Stimulated activated CD4-positive, alpha-beta T cell treated with anti-CD3 and anti-CD28 coated beads, Interleukin-4, amount 100 ng/mL, for 1 hour (primary cell): Measurements from ENCODE around the gene IST1.
A peak's percentile ranks its signal among the peaks of the same experiment; 100 is the strongest.
"Not testable (repeated sequence)": the region's sequence is repeated elsewhere in the genome, so short reads cannot be mapped to it uniquely, and the experiment has no call there.

Source experiments
- DNase-seq: peaks from one replicate; pipeline ENCODE4 v3.0.0-alpha.2; 2020

Gene IST1

DNA sequence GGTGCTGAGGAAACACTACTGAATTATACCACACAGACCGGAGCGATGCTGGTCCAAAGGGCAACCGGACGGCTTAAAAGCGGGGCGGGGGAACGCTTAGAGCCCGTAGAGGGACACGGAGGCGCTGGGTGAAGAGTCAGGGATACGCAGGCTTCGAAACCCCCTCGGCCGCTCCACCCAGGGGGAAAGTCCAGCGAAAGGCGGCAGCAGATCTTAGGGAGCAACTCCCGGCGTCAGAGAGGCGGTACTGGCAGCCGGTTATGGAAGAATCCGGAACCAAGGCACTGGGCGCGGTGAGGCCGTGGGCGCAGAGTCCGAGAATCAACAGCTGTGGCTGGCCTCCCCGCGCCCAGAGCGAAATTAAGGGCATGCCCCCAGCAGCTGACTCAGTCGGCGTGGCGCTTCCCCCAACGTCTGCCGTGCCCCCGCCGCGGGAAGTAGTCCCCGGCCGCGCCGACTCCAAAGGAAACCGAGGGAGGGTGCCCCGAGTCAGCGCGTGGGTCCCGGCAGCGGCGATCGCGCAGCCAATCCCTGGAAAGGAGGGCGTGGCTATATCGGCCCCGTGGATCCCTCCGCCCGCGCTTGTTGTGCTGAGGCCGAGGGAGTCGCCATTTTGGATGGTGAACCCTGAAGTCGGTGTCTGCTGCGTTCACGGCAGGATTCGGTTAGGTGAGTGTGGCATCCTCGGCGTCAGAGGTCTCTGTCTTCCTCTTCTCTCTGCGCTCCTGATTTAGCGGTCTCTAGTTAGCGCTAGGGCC lies at the start of gene IST1:
Gene IST1 (plus strand): TSS at position 611 of the 758 bp plus-strand sequence. CDS start 20,110 bp downstream, outside the sequence.
- DNase-seq, result peak; percentile 97

DNA sequence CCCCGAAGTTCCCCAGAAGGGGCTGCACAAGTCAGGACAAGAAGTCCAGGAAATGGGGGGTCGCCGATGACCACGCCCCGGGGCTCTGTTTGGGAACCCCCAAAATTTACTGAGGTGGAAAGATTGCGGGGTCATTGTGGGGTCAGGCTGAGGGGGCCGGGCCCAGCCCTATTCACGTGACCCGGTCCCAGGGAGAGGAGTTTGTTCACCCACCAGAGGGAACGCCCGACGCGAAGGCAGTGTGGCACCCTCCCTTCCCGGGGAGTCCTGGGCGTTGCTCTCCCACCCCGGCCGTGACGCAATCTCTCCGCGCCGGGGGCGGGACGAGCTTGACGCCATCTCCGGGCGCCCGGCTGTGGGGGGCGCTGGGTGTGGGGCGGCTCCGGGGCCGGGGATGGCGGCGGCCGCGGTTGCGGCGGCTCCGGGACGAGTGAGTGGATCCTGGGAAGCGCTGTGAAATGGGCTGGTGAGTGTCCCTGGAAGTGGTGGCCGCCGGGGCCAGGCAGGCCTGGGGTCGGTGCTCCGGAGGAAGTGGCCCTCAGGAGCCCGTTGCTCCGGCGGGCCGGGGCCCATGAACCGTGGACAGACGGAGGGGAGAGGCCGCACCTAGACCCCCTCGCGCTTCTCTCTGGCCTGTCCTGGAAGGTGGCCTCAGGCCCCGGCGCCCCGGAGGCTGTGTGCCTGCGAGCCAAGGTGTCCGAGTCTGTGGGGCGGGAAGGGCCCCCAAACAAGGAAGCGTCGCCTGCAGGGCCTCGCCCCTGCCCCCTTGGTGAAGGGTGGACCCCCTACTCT lies 49.5 kb upstream of the IST1 start, which contains the start of gene ATXN1L:
Gene ATXN1L (plus strand): TSS at position 338 of the 792 bp plus-strand sequence. CDS start 3,765 bp downstream, outside the sequence.
- peak; percentile 92 for DNase-seq

DNA sequence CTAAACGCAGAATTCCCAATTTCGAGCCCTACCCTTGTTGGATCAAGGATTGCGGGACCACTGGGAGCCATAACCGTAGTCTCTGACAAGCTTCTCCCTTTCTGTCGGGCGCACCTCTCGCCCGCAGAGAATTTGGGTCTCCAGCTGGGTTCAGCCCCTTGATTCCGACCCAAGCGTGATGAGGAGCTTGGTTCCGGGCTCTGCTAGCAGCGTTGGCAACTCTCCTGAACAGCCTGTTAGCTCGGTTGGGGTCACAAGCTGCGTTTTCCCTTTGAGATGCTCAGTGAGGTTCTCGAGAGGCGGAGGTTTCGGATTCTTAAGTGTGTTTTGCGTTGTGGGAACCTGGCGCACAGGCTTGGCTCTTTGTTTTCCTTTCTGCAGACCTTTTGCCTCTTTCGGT lies 48.9 kb upstream of the IST1 start:
- no peak for DNase-seq

DNA sequence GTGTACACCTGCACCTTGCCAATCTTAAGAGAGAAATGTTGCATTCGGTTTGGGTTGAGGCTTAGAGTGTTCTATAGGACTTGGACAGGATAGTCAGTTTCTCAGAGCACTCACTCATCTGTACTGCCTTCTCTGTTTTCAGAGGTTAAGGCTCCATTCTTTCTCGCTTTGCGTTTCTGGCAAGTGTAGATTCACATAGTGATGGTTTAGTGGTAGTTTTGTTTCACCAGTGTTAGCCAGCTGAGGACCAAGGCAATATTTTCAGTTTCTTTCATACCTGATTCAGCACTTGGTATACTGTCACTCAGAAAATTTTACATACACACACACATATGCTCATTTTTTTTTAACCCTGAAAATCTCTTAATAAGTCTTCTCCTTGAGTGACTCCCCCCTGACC lies 48.2 kb upstream of the IST1 start:
- DNase-seq, result no peak

DNA sequence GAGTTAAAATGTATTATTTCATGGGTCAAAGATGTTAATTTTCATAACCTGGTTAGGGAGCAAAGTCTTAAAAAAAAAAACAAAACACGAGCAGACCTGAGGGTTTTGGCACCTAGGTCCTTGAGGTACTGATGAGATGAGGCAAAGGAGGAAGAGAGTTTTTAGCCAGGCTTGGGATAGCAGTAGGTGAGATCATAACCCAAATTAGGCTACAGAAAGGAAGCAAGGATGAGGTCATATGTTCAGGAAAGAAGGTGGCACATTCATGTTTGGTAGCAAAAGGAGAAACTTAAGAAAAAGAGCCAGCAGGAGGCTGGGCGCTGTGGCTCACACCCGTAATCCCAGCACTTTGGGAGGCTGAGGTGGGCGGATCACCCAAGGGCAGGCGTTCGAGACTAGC lies 46.7 kb upstream of the IST1 start:
- DNase-seq, result no peak

DNA sequence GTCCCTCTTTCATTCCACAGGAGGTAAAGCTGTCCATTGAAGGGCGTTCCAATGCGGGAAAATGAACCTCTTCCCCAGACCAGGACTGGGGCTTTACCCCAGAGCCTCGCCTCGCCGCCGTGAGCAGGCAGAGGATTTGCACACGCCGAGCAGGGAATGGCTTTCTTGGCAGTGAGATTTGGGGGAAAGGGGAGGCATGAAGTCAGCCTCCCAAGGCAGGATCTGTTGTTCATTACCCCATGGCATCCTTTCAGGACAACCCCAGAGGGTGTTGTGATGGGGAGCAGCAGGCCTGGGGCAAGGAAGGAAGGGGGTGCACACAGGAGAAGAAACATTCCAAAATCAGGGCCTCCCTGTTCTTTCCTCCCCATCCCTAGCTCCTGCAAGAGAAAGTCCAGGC lies 43.6 kb upstream of the IST1 start:
- no peak for DNase-seq

DNA sequence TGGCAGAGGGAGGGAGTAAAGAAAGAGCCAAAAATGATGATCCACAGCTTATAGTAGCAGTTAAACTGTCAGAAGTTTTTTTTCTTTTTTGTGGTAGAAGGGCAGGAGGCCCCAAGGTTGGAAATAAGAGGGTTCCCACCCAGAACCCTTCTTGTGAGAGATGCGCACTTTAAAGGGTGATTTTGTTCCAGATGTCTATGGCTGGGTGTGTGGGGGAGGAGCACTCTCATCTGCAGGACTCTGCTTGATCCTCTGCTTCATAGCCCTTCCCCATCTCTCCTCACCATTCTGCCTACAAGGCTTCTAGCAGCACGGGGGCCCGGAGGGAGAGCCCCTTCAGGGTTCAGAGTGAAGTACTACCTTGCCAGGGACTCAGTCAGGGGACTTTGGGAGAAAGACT lies 43.2 kb upstream of the IST1 start:
- no peak for DNase-seq

DNA sequence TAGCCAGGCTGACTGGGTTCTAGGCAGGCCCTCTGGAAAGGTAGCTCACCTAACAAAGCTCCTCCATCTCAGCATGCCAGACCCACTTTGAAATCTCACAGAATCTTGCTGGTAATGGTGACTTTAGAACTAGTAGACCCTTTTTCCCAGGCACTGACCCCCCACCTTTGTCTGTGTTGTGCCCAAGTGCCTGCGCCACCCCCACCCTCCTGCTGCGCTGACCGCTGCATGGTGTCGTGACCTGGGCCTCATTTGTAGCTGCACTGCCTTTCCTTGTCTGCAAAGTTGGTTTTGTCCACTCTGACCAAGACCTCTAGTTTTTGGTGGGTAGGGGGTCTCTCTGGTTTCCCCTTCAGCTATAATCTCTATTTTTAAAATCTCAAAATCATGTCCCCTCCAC lies 42.8 kb upstream of the IST1 start:
- DNase-seq, result no peak

DNA sequence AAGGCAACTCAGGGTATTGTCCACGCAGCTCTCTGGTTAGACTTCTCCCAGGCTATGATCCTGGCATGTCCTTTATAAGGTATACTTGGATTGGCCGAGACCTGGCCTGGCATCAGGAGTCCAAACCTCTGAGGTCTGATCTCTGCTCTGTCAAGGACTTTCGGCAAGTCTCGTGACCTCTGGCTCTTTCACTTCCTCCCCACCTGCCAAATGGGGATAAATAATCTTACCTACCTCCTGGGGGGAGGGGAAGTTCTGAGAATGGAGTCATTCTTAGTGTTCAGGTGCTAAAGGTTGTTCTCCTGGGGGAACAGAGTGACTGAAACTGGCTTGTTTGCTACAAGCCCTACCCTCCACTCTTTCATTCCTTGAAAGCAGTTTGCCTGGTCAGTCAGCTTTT lies 41.9 kb upstream of the IST1 start:
- DNase-seq, result no peak

DNA sequence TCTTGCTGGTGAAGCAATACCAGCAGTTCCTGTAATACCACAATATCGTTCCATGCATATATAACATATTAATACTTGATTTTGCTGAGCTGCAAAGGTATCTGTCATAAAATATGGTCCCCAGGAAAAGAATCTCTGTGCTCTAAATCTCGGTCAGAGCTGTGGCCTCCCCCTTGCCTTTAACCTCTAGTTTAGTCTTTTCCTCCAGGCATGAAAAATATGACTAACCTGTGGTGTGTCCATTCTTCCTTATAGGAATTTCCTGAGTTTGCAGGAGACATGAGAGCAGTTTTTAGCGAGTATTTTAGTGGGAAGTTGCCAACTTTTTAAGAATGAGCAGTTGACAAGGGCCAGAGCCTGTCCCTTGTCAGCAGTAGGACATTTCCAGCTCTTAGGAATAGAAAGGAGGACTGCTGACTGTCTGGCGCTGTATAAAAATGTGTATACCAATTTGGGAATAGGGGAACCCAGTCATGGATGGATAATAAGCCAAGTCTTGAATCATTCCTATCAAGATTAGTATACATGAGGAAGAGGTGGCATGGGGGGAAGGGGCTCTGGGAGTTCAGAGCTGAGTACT lies 40.9 kb upstream of the IST1 start:
- DNase-seq, result no peak

DNA sequence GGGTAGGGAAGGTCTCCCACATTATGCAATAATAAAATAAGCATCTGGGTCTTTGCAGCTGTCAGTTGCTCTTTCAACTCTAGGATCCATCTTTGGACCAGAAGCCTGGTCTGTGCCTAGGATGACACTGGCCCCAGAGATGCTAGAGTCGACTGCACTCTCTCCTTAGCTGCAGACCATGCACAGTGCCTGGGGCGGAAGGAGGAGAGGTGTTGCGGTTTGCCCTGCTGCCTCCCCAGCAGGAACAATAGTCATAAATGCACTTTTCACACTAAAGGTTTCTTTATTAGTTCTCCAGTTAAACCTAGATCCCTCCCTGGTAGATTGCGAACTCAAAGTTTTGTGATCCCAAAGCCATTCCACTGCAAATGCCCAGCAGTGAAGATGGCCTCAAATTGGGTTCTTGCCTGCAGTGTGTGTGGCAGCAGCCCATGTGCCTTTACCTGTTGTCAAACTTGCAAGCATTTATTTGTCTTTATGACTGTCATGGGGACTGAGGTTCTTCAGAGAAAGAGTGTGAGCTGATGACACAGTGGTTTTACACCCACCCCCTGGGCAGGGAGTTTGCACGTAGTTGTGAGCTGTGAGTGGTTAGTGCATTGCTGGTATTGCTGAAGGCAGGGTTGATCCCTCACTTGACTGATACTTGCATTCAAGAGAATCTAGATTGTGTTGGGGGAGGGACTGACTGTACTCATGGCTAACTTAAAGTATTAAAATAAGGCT lies 39.2 kb upstream of the IST1 start:
- no peak for DNase-seq

DNA sequence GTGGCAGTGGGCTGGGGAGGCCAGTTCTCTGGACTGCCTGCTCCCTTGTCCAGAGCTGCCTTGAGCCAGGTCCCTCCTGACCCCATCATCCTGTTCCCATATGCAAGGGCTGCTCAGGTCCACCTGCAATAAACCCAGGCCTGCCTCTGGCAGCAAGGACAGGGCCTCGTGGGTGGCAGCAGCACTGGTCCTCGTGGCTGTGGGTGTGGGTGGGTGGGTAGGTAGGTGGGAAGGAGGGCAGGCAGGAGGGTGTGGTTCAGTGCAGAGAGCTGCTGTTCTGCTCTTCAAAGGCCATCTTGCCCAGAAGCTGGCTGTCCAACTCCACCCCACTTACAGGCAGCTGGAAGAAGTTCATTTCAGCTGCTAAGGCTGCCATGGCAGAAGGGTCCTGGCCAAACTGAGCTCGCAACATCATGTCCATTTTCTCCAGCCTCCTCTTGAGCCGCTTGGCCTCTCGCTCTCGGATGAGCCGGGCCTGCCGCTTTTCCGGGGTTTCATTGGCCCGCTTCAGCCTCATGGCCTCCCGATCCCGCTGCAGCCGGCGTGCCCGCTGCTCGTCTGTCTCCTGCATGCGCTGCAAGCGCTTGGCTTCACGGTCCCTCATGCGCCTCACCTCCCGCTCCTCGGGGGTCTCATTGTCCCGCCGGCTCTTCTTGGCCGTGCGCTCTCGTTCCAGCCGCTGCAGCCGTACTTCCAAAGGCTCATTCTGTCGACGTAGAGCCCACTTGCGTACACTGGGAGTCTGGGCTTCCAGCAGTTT lies 35.4 kb upstream of the IST1 start:
- DNase-seq, result no peak

DNA sequence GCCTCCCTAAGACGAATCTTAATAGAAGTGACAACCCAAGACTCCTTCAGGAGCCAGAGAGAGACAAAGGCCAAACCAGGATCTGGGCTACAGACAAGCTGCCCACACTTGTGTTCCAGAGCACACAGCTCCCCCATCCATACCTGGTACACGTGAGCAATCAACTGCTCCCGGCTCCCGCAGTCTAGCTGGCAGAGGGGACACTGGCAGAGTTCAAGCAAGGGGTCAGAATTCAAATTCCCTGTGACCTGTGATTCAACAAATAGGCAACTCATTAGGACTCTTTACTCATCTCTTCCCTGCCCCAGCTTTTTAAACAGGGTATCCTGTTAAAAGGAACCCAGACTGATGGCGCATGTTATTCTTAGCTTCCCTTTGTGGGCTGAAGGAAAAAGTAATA lies 31.3 kb upstream of the IST1 start:
- DNase-seq, result no peak

DNA sequence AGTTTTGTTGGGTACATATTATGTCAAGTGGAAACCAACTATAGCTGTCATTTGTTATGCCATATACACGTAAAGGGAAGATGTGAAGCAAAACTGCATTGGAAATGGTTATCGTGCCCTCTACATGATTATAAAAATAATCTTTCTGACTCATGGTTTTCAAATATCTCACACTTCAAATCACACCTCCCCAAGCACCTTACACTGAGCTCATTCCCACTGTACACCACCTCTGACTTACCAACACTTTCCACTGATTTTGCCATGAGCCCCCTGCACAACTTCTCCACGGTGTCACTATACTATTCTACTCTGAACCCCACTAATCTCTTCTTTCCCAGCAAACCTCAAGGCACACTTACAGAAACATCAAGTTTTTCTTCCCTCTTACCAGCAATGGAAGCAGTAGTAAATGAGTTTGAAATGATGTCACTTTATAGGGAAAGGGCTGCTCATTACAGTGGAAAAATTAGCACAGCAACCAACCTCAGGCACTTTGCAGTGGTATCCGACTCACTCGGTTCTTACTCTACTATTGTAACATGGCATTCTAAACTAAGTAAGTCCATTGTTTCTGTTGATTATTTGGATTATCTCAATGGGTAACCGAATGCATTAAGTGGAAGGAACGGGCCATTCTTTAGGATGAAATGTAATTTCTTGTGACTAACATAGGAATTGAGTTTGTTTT lies 30.0 kb upstream of the IST1 start:
- DNase-seq, result no peak

DNA sequence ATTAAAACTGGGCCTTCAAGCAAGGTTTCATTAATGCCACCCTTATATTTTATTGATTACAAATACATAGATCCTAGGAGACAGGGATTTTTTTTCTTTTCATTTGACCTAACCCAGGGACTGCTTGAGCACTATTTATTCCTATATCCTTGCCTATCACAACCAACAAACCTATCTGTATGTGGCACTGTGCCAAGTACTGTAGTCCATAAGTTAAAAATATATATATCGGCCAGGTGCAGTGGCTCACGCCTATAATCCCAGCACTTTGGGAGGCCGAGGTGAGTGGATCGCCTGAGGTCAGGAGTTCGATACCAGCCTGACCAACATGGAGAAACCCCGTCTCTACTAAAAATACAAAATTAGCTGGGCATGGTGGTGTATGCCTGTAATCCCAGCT lies 28.2 kb upstream of the IST1 start:
- not testable (repeated sequence) for DNase-seq

DNA sequence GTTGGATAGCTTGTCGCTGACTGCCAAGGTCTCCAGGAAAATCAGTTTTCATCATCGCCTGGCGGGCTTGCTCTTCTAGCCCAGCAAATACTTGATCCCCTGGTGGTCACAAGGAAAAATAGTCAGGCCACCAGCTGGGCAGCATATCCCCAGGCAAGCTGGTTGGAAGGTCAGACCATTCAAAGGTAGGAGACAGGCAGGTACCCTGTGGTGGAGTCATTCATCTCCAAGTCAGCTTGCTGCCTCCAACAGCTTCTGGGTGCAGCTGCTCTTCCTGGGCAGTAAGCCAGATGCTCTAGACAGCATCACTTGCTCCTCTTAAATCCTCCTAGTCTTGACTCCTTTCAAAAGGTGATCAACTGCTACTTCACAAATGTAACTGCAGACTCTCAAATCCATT lies 27.4 kb upstream of the IST1 start:
- no peak for DNase-seq

DNA sequence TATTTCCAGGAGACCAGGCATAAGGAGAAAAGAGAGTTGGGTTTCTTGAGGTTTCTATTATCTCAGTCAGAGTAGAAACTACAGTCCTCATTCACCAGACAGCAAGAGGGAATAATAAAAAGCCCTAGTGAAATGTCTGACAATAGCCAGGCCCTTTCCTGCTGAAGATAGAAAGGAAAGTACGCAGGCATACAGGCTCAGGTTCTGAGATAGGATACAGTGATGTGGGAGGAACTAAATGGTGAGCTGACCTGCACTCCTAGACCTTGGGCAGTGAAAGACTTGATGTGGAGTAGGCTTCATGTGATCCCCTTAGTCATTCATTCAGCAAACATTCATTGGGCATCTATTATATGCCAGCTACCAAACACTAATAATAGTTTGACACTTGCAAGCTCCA lies 26.2 kb upstream of the IST1 start:
- no peak for DNase-seq

DNA sequence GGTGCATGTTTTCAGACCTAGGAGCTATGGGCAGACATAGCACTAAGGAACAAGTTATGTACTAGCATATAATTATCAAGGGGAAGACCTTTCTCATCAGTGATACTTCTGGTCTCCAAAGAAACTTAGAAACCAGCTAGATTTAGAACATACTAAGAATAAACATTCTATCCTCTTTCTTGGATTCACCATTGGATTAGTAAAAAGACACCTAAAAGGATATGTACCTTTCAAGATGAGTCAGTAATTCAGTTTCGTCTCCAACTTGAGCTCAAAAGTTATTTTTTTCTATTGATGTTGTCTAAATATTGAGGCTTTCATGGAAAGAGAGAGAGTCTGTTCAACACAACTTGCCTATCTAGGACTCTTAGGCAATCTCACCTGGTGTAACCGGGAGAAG lies 24.5 kb upstream of the IST1 start:
- no peak for DNase-seq

DNA sequence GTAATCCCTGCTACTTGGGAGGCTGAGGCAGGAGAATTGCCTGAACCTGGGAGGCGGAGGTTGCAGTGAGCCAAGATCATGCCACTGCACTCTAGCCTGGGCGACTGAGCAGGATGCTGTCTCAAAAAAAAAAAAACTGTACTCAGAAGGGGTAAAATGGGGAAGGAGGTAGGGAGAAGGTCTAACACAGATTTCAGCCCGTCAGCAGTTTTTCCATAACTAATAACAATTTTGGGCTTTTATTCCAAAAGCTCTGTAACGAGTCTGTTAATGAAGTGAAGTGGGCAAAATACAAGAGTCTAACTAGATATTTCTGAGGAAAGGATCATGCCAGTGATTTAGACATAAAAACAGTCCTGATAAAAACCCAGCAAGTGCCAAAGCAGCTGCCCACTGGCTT lies 22.1 kb upstream of the IST1 start:
- no peak for DNase-seq

DNA sequence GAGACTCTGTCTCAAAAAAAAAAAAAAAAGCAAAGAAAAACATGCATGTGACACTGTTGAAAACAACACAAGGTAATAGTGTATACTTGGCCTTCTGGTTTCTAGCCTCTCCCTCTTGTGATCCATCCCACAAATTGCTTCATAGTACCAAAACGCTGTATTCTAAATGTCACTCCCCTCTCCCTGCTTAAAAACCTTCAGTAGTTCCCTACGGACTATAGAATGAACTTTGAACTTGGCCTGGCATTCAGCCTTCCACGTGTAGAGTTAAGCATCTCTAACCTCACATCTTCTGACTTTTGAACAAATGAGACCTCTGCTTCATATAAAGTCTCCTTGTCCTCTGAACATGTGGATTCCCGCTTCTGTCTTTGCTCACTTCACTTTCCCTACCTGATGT lies 16.4 kb upstream of the IST1 start:
- DNase-seq, result no peak

DNA sequence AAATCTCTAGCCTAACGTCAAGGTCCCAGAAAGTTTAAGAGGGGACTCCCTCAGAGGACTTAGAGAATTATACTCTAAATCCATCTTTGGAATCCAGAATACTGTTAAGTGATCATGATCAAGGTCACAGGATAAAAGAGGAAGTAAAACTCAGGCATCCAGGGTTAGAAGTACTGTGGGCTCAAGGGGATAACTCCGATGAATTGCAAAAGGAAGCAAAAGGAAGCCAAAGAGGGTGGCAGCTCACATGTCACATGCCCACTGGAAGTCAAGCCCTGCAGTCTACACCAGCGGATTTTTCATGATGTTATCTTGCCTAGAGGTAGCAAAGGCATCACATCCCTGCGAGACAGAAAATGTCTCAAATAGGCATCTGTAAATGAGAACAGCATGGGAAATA lies 15.2 kb upstream of the IST1 start:
- no peak for DNase-seq
